ENCODE measurements around the gene EP400.

DNA sequence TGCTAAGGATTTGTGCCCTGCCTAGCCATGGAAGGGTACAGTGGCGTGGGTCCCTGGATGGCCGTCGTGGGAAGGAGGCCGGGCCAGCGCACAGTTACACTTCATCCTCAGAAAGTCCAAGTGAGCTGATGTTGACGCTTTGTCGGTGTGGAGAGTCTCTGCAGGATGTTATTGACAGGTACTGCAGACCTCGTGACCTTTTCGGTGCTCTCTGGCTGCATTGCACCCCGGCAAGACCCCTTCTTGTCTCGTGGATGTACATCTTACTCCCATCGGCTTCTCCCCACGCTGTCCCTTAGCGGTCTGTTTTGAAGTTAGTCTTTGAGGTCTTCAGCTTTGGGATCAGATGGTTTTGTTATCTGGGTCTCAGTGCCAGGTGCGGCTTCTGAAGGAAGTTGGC lies 78.4 kb downstream of the EP400 start:
- TF ChIP-seq GATA3 (IDR thresholded peaks at IDR 0.05; ENCODE audit: low read depth, low read length) (no peak), GATA2 (IDR thresholded peaks at IDR 0.05; ENCODE audit: low read depth, low read length) (no peak)

Data from SH-SY5Y (cell line).